ENCODE measurements around the gene RARG. TPM values are rescaled to one million over a fixed set of nuclear protein-coding genes. Genes with fewer than 3 reads are reported as not detected.
A peak's percentile ranks its signal among the peaks of the same experiment; 100 is the strongest.

RARG gene
- total RNA-seq, 1 donor from 2014 or later: 5.5 TPM

DNA sequence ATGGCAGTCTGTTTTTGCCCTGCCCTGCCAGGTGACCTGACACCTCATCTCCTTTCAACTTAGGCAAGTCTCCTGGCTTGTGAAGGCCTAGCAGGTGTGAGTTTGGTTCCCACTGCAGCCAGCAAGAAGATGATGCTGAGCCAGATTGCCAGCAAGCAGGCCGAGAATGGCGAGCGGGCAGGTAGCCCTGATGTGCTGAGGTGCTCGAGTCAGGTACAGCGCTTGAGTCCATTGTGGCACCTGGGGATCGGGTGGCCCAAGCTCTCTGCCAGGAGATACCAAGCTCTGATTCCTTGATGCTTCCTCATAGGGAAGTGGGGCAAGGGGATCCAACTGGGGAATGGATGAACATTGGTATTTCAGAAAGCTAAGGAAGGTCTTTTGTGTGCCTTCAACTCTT lies 47.2 kb downstream of the RARG start:
- H3K4me3 Mint-ChIP-seq: no peak overlapping the region
- ChIA-PET CTCF (no interaction called here), POLR2A (interaction anchor here (1.0 to 3.7 kb wide), 2 partner anchors 14 to 114 kb away, joined by 3 to 25 read pairs; no protein-coding TSS in a partner anchor)
- ATAC-seq (ENCODE audit: low read depth) (no peak), DNase-seq (no peak)
- peaks cover 80% of the 10 kb centered on the region for H3K36me3 Mint-ChIP-seq (ENCODE audit: low read depth)
- no peak overlapping the region for H3K27ac Mint-ChIP-seq
- H3K4me1 Mint-ChIP-seq: peaks cover 47% of the 10 kb centered on the region
- intact Hi-C loops (cut with micrococcal nuclease): loop anchor here (5.0 kb wide), 1 partner anchor 133 kb away; the partner anchor contains the start of gene TNS2
- TF ChIP-seq, protein P1, sequence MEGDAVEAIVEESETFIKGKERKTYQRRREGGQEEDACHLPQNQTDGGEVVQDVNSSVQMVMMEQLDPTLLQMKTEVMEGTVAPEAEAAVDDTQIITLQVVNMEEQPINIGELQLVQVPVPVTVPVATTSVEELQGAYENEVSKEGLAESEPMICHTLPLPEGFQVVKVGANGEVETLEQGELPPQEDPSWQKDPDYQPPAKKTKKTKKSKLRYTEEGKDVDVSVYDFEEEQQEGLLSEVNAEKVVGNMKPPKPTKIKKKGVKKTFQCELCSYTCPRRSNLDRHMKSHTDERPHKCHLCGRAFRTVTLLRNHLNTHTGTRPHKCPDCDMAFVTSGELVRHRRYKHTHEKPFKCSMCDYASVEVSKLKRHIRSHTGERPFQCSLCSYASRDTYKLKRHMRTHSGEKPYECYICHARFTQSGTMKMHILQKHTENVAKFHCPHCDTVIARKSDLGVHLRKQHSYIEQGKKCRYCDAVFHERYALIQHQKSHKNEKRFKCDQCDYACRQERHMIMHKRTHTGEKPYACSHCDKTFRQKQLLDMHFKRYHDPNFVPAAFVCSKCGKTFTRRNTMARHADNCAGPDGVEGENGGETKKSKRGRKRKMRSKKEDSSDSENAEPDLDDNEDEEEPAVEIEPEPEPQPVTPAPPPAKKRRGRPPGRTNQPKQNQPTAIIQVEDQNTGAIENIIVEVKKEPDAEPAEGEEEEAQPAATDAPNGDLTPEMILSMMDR (IDR thresholded peaks at IDR 0.05): no peak
- no peaks in the 10 kb centered on the region for H3K27me3 Mint-ChIP-seq
- no peaks in the 10 kb centered on the region for H3K9me3 Mint-ChIP-seq

DNA sequence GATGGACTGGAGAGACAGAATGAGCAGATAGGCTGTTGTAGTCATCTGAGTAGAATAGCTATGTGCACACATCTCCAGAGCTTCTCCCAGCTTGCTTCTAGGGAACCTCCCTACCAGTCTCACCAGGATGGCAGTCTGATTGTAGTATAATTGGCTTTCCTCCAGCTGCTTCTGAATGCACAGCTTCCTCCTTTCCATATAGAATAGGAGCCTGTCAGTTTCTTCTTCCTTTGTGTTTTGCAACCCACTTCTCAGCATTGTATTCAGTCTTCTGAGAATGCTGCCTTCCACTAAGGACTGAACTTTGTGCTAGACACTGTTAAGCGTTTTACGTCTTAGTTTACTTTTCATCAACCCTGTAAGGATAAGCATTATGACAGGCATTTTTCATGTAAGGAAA lies 49.1 kb downstream of the RARG start:
- Mint-ChIP-seq H3K4me1 (peaks cover 56% of the 10 kb centered on the region), H3K9me3 (no peaks in the 10 kb centered on the region), H3K36me3 (ENCODE audit: low read depth) (peaks cover 68% of the 10 kb centered on the region), H3K27me3 (no peaks in the 10 kb centered on the region), H3K4me3 (peak overlapping the region; percentile 5), H3K27ac (no peak overlapping the region)
- intact Hi-C loops (cut with micrococcal nuclease): loop anchor here (5.0 kb wide), 1 partner anchor 131 kb away; the partner anchor contains the start of gene TNS2
- CTCF ChIA-PET: interaction anchor here (1.3 to 3.0 kb wide), 3 partner anchors 12 to 31 kb away, joined by 4 to 16 read pairs (median 4); no protein-coding TSS in a partner anchor
- TF ChIP-seq, protein P1 (IDR thresholded peaks at IDR 0.05): no peak
- ATAC-seq (ENCODE audit: low read depth) (no peak), DNase-seq (no peak)
- POLR2A ChIA-PET: interaction anchor here (3.3 to 4.0 kb wide), 4 partner anchors 17 to 85 kb away, joined by 33 to 66 read pairs (median 50); partner anchors contain the start of genes ESPL1 and ITGB7

DNA sequence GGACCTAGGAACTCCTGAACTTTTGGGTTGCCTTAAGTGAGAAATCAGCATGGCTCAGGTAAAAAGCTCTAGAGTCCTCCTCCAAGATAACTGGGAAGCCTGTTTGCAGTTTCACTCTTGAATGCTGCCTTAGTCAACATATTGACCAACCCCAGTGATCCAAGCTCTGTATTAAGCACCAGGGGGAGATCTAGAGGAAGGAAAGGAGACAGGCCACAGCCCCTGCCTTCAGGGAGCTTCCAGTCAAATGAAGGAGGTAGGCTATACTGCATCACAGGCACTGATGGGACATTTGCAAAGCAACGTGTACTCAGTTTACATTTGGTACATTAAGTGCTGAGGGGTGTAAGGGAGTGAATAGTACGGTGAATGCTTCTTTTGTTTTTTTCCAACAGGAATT lies 50.1 kb downstream of the RARG start:
- ATAC-seq (ENCODE audit: low read depth) (no peak), DNase-seq (no peak)
- Mint-ChIP-seq H3K36me3 (ENCODE audit: low read depth) (peaks cover 58% of the 10 kb centered on the region), H3K9me3 (no peaks in the 10 kb centered on the region), H3K27ac (peak overlapping the region; percentile 0), H3K4me3 (peak overlapping the region; percentile 93), H3K4me1 (peaks cover 54% of the 10 kb centered on the region), H3K27me3 (no peaks in the 10 kb centered on the region)
- ChIA-PET POLR2A (interaction anchor here (0.9 to 4.0 kb wide), 7 partner anchors 18 to 319 kb away, joined by 3 to 66 read pairs (median 33); partner anchors contain the start of genes ESPL1, ITGB7, PFDN5 and SPRYD3), CTCF (interaction anchor here (0.6 to 3.0 kb wide), 5 partner anchors 8 to 33 kb away, joined by 3 to 16 read pairs (median 4); no protein-coding TSS in a partner anchor)
- TF ChIP-seq, protein P1 (IDR thresholded peaks at IDR 0.05): no peak
- intact Hi-C loops (cut with micrococcal nuclease): loop anchor here (2.0 to 5.0 kb wide), 3 partner anchors 75 to 271 kb away; partner anchors contain the start of genes PCBP2 and TNS2

DNA sequence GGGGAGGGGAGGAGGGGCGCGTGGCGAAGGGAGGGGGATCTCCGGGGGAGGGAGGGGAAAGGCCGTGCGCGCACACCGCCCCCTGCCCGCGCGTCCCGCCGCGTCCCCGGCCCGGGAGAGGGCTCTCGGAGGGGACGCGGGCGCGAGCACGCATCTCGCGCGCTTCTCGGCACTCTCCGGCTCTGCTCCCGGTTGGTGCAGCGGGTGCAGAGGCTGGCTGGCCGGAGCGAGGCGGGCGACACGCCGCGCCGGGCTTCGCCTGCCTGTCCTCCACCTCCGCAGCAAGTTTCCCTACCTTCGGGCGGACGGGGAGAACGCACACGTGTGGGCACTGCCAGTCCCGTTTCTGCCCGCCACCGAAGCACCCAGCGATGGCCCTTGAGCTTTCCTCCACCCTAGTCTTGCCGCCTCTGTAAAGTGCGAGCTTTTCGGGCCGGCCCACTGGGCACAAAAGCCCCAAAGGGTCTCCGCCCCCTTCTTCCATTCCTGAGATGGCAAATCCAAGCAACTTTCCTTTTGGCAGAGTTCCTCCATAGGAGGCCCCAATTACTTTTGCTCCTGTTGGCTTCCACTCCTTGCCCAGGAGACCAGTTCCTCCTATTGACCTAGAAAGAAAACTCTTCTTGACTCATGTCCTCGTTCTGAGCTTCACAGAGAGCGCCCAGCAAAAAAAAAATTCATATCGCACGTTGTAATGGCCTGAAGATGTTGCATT lies 50.9 kb downstream of the RARG start:
- no peaks in the 10 kb centered on the region for H3K9me3 Mint-ChIP-seq
- peaks cover 53% of the 10 kb centered on the region for H3K4me1 Mint-ChIP-seq
- intact Hi-C loops (cut with micrococcal nuclease): loop anchor here (1.0 to 5.0 kb wide), 16 partner anchors 9 to 319 kb away; partner anchors contain the start of genes AAAS, EIF4B, ESPL1 and ITGB7
- peak overlapping the region; percentile 93 for H3K4me3 Mint-ChIP-seq
- peak overlapping the region; percentile 88 for H3K27ac Mint-ChIP-seq
- H3K36me3 Mint-ChIP-seq (ENCODE audit: low read depth): peaks cover 50% of the 10 kb centered on the region
- TF ChIP-seq, protein P1 (IDR thresholded peaks at IDR 0.05): no peak
- ChIA-PET POLR2A (interaction anchor here (0.5 to 4.0 kb wide), 20 partner anchors 14 to 1171 kb away, joined by 3 to 66 read pairs (median 8); partner anchors contain the start of genes AAAS, EIF4B, ESPL1 and ITGB7), CTCF (interaction anchor here (0.6 to 3.0 kb wide), 11 partner anchors 9 to 140 kb away, joined by 3 to 16 read pairs (median 4); no protein-coding TSS in a partner anchor)
- ATAC-seq (ENCODE audit: low read depth): peak; percentile 47
- DNase-seq: peak; percentile 71
- H3K27me3 Mint-ChIP-seq: no peaks in the 10 kb centered on the region

Data from activated B cell treated with CpG ODN at 0.5 μM for 24 hours (primary cell).